Neural progenitor cell (in vitro differentiated cells): ENCODE measurements around the gene SLC7A5. TPM values are rescaled to one million over a fixed set of nuclear protein-coding genes. Genes with fewer than 3 reads are reported as not detected.
"Not testable (repeated sequence)": the region's sequence is repeated elsewhere in the genome, so short reads cannot be mapped to it uniquely, and the experiment has no call there.

Experiments
- DNase-seq: peaks from one replicate; pipeline ENCODE4 v3.0.0-alpha.2; 2016; ENCODE audit warnings: low spot score
- H2AFZ ChIP-seq: fragments of 200-600 bp; sonication (generic); replicated peaks from 2 replicates; pipeline ENCODE4 v1.6.1; 2016; ENCODE audit warnings: antibody characterized with exemption
- H3F3A ChIP-seq: fragments of 200-600 bp; sonication (generic); 2 replicates; pipeline ENCODE4 v1.6.1; 2016; ENCODE audit warnings: antibody characterized with exemption, low read depth
- H3K27ac ChIP-seq: fragments of 200-600 bp; sonication (generic); 2 replicates; pipeline ENCODE4 v1.5.1; 2016; ENCODE audit warnings: mild to moderate bottlenecking
- H3K27me3 ChIP-seq: fragments of 200-600 bp; sonication (generic); 2 replicates; pipeline ENCODE4 v1.6.1; 2016; ENCODE audit warnings: mild to moderate bottlenecking, moderate library complexity
- H3K36me3 ChIP-seq: fragments of 200-600 bp; sonication (generic); 2 replicates; pipeline ENCODE4 v1.5.1; 2016
- H3K4me1 ChIP-seq: fragments of 200-600 bp; sonication (generic); 2 replicates; pipeline ENCODE4 v1.6.1; 2016; ENCODE audit warnings: mixed run types
- H3K4me2 ChIP-seq: fragments of 200-600 bp; sonication (generic); 2 replicates; pipeline ENCODE4 v1.6.1; 2016
- H3K4me3 ChIP-seq: fragments of 200-600 bp; sonication (generic); 2 replicates; pipeline ENCODE4 v1.5.1; 2016
- H3K79me2 ChIP-seq: fragments of 200-600 bp; sonication (generic); 2 replicates; pipeline ENCODE4 v1.6.1; 2016; ENCODE audit warnings: low read depth
- H3K9ac ChIP-seq: fragments of 200-600 bp; sonication (generic); 2 replicates; pipeline ENCODE4 v1.6.1; 2016
- H3K9me3 ChIP-seq: fragments of 200-600 bp; sonication (generic); 2 replicates; pipeline ENCODE4 v1.5.1; 2016; ENCODE audit warnings: low read depth
- H4K20me1 ChIP-seq: fragments of 200-600 bp; sonication (generic); 2 replicates; pipeline ENCODE4 v1.6.1; 2016; ENCODE audit warnings: low read depth
- H3K27ac Mint-ChIP-seq: 3 replicates; pipeline ENCODE4 v1.8.0; 2021; ENCODE audit warnings: mixed read lengths
- H3K27me3 Mint-ChIP-seq: 2 replicates; pipeline ENCODE4 v1.8.0; 2022; ENCODE audit warnings: low read depth, mild to moderate bottlenecking, inconsistent platforms, moderate library complexity, mixed read lengths; ENCODE audit not compliant: insufficient read depth
- H3K36me3 Mint-ChIP-seq: 3 replicates; pipeline ENCODE4 v1.8.0; 2021; ENCODE audit warnings: mixed read lengths
- H3K4me1 Mint-ChIP-seq: 3 replicates; pipeline ENCODE4 v1.8.0; 2021; ENCODE audit warnings: mixed read lengths
- H3K4me3 Mint-ChIP-seq: 3 replicates; pipeline ENCODE4 v1.8.0; 2021; ENCODE audit warnings: mild to moderate bottlenecking, moderate library complexity, mixed read lengths
- H3K9me3 Mint-ChIP-seq: 3 replicates; pipeline ENCODE4 v1.8.0; 2020; ENCODE audit warnings: mixed read lengths
- EZH2 ChIP-seq: fragments of 200-600 bp; sonication (generic); IDR thresholded peaks from 2 replicates; pipeline ENCODE4 v1.6.1; 2017; ENCODE audit warnings: antibody characterized with exemption, mild to moderate bottlenecking, moderate library complexity
- EZH2phosphoT487 ChIP-seq: fragments of 200-600 bp; sonication (generic); IDR thresholded peaks from 2 replicates; pipeline ENCODE4 v1.6.1; 2017; ENCODE audit warnings: antibody characterized with exemption
- total RNA-seq: library from RNA; depleted of rRNA; stranded (reverse); fragments of >200 nt; gene quantifications from 2 replicates; pipeline ENCODE4 v1.2.3, GENCODE V29; 2015; ENCODE audit warnings: low replicate concordance

SLC7A5 gene
- total RNA-seq, 1 donor from 2014 or later = 2.8 TPM

DNA sequence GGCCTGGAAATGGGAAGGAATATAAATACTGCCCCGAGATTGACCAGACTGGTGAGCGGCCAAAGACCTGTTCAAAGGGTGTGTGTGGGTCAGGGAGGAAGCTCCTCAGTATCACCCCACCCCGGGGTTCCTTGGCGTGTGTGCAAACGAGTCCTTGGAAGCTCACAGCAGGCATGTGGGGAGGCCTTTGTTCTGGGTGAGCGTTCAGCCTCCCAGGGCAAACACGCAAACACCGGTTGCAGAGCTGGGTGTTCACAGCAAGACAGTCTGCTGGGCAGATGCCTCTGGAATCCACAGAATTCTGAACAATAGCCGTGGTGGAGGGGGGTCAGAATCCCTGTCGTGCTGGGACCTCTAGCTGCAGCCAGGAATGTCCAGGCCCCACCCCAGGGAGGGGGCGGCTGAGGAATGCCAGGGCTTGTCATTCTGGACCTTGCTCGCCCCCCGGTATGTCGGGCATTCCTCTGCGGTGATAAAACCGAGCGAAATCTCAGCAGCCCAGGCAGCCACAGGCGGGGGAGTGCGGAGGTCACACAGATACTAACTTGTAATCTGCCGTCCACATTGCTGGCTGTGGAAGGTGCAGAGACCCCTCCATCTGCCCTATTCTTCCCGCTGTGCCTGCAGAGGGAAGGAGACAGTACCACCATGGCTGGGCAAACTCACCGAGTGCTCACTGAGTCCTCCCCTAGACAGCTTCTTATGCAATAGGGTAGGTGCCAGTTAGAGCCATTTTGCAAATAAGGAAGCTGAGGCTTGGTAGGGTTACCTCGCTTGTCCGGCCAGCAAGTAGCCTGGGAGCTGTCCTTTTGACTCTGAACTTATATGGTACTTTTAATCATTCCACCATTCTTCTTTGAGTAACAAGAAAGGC lies 1.3 kb upstream of the SLC7A5 start:
- Histone ChIP-seq H3K4me2 (peak overlapping the region; percentile 1), H3F3A (peaks cover 18% of the 10 kb centered on the region), H3K27me3 (peaks cover 78% of the 10 kb centered on the region), H3K4me1 (peaks cover 18% of the 10 kb centered on the region)
- not testable (repeated sequence) for H3K27ac ChIP-seq, H3K4me3 ChIP-seq, H3K9me3 ChIP-seq, H3K36me3 ChIP-seq, H4K20me1 ChIP-seq, H3K9ac ChIP-seq, H3K36me3 Mint-ChIP-seq, H3K9me3 Mint-ChIP-seq, H3K79me2 ChIP-seq, H2AFZ ChIP-seq
- Mint-ChIP-seq H3K4me1 (peaks cover 36% of the 10 kb centered on the region), H3K27me3 (peaks cover 11% of the 10 kb centered on the region), H3K4me3 (peak overlapping the region; percentile 74), H3K27ac (peak overlapping the region; percentile 37)
- DNase-seq = peak; percentile 83
- TF ChIP-seq EZH2phosphoT487 = peak; percentile 41

DNA sequence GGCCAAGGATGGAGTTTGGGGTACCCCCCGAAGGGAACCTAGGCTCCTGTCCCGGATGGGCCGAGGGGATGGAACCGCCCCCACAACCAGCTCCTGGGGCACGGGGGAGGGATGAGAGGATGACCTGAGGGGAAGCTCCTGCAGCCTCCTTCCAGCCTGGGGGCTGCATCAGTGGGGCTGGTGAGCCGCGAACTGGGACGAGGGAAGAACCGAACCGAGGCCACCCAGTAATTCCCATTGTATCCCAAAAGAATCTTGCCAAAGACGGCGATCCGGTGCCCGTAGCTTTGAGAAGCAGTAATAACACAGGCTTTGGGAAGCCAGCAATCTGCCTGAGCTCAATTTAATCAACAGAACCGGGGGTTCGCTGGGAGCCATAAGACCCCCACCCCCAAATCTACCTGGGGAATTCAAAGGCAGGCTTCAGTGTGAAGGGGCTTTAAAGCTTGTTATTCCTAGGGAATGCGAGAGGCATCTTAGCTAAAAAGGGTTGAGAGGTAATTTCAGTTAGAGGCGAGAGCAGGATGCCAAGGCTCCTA lies 641 bp upstream of the SLC7A5 start:
- H3K79me2 ChIP-seq, H3K36me3 ChIP-seq, H3K9me3 ChIP-seq, H3K4me3 ChIP-seq, H3K27ac ChIP-seq, H3K36me3 Mint-ChIP-seq, DNase-seq, H3K9ac ChIP-seq, H3K9me3 Mint-ChIP-seq, H4K20me1 ChIP-seq, H2AFZ ChIP-seq: not testable (repeated sequence)
- Histone ChIP-seq H3K4me2 (peak overlapping the region; percentile 1), H3K27me3 (peaks cover 71% of the 10 kb centered on the region), H3F3A (peaks cover 18% of the 10 kb centered on the region), H3K4me1 (peaks cover 21% of the 10 kb centered on the region)
- Mint-ChIP-seq H3K27me3 (peaks cover 11% of the 10 kb centered on the region), H3K4me1 (peaks cover 34% of the 10 kb centered on the region), H3K27ac (peak overlapping the region; percentile 37), H3K4me3 (peak overlapping the region; percentile 74)

DNA sequence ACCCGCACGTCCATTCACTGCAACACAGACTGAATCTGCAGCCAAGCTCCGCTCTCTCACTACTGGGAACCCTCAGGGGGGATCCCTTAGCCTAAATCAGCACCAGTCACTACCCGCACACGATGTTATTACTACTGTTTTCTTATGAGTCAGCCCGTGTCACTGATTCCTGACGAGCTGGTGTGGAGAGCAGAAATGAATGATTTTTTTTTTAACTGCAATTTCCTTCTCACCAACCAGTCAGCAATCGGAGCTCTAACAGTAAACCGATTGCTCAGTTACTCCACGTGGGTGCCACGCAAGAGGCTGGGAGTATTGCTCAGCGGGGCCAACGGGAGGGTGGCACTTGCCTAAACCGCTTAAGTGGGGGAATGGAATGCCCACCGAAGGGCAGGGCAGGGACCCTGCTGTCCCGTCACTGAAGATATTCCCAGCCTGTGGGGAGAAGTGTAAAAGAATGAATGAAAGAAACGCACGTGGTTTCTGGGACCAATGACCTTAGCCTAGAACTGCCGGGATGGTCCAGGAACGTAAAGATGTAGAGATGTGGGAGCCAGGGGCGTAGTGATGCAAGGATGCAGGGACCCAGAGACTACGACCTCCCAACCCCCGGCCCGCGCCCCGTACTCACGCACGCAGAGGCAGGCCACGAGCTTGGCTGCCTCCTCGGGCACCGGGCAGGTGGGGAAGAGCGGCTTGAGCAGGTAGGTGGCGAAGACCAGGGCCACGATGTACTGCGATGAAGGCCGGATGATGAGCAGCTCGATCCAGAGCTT lies 865 bp downstream of the SLC7A5 start:
- Mint-ChIP-seq H3K4me3 (peak overlapping the region; percentile 90), H3K27me3 (peaks cover 11% of the 10 kb centered on the region), H3K4me1 (peaks cover 39% of the 10 kb centered on the region)
- Histone ChIP-seq H3F3A (peaks cover 13% of the 10 kb centered on the region), H3K27me3 (peaks cover 63% of the 10 kb centered on the region), H3K4me2 (peak overlapping the region; percentile 86), H3K4me1 (peaks cover 15% of the 10 kb centered on the region), H2AFZ (peak overlapping the region; percentile 76), H3K4me3 (peak overlapping the region; percentile 52)
- H3K9me3 ChIP-seq, H3K36me3 ChIP-seq, DNase-seq, H3K9me3 Mint-ChIP-seq, H4K20me1 ChIP-seq, H3K79me2 ChIP-seq, H3K9ac ChIP-seq, H3K27ac ChIP-seq, H3K27ac Mint-ChIP-seq, H3K36me3 Mint-ChIP-seq: not testable (repeated sequence)
- peak; percentile 31 for TF ChIP-seq EZH2phosphoT487
- TF ChIP-seq EZH2 = peak; percentile 48

DNA sequence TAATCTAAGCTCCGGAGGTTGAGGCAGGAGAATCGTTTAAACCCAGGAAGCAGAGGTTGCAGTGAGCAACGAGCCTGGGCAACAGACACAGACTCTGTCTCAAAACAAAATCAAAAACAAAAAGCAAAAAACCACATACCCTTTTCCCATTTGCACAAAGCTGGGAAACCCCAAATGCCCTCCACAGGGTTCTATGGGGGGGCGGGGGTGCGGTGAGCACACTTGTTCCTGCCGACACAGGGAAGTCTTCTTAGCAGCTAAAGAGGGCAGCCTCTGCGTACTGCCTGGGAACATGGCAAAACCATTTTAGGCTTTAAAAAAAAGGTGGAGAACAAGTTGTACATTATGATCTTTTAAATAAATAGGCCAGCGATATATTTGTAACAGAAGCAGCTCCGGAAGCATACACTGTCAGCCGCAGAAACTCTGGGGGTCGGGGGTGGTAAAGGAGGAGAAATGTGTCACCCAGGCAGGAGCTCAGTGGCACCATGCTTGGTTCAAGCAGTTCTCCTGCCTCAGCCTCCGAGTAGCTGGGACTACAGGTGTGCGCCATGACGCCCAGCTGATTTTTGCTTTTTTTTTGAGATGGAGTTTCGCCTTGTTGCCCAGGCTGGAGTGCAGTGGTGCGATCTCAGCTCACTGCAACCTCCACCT lies 3.3 kb downstream of the SLC7A5 start:
- H3K4me3 ChIP-seq, H4K20me1 ChIP-seq, H3F3A ChIP-seq, DNase-seq, H3K9ac ChIP-seq, H3K27ac ChIP-seq, H3K36me3 ChIP-seq, H3K27ac Mint-ChIP-seq, H3K9me3 ChIP-seq, H3K4me2 ChIP-seq, H3K79me2 ChIP-seq, H2AFZ ChIP-seq, H3K4me3 Mint-ChIP-seq, H3K36me3 Mint-ChIP-seq, H3K9me3 Mint-ChIP-seq: not testable (repeated sequence)
- Histone ChIP-seq H3K27me3 (peaks cover 48% of the 10 kb centered on the region), H3K4me1 (peaks cover 11% of the 10 kb centered on the region)
- Mint-ChIP-seq H3K4me1 (peaks cover 34% of the 10 kb centered on the region), H3K27me3 (peaks cover 11% of the 10 kb centered on the region)
